Natural killer cell (primary cell): ENCODE results near the gene LDHB. TPM values are rescaled to one million over a fixed set of nuclear protein-coding genes. Genes with fewer than 3 reads are reported as not detected.

ENCODE experiments used
- ATAC-seq, 3 donors: fragments of 150-1000 bp in 2 of 3; fragments of 200-7000 bp in 1 of 3; cut with Tn5 transposase; 1 replicate in 1 of 3; 2 replicates in 2 of 3; pipeline ENCODE4 v1.10.0; 2021; ENCODE audit warnings: mild to moderate bottlenecking in 2 of 3, moderate library complexity in 2 of 3
- DNase-seq, 2 donors: peaks; one replicate each; pipeline versions ENCODE4 v3.0.0 to v3.0.0-alpha.2; 2013 to 2021; ENCODE audit warnings: mixed read lengths in 1 of 2
- H3K27ac ChIP-seq: one replicate; pipeline ENCODE4 v1.5.1; 2013; ENCODE audit warnings: mild to moderate bottlenecking, low read length
- H3K27me3 ChIP-seq: one replicate; pipeline ENCODE4 v1.6.1; 2013; ENCODE audit warnings: low read length; ENCODE audit not compliant: control insufficient read depth, insufficient read depth
- H3K36me3 ChIP-seq: one replicate; pipeline ENCODE4 v1.6.1; 2013; ENCODE audit warnings: low read length; ENCODE audit not compliant: control insufficient read depth, insufficient read depth
- H3K4me1 ChIP-seq: one replicate; pipeline ENCODE4 v1.6.1; 2013; ENCODE audit warnings: low read length; ENCODE audit not compliant: control insufficient read depth, insufficient read depth
- H3K4me3 ChIP-seq: one replicate; pipeline ENCODE4 v1.5.1; 2013; ENCODE audit warnings: low read length
- H3K9me3 ChIP-seq: one replicate; pipeline ENCODE4 v1.6.1; 2013; ENCODE audit warnings: low read length; ENCODE audit not compliant: control insufficient read depth, insufficient read depth
- H3K27ac Mint-ChIP-seq, 2 donors: one replicate each; pipeline ENCODE4 v1.8.0; 2022; ENCODE audit warnings: mild to moderate bottlenecking in 2 of 2, mixed read lengths in 2 of 2, moderate library complexity in 1 of 2
- H3K27me3 Mint-ChIP-seq, 2 donors: one replicate each; pipeline ENCODE4 v1.8.0; 2022; ENCODE audit warnings: low read depth in 2 of 2, mixed read lengths in 2 of 2
- H3K36me3 Mint-ChIP-seq: one replicate; pipeline ENCODE4 v1.8.0; 2022; ENCODE audit warnings: mixed read lengths
- H3K4me1 Mint-ChIP-seq, 2 donors: one replicate each; pipeline ENCODE4 v1.8.0; 2022; ENCODE audit warnings: mixed read lengths in 2 of 2
- H3K4me3 Mint-ChIP-seq: one replicate; pipeline ENCODE4 v1.8.0; 2022; ENCODE audit warnings: mild to moderate bottlenecking, moderate library complexity, mixed read lengths
- H3K9me3 Mint-ChIP-seq, 2 donors: one replicate each; pipeline ENCODE4 v1.8.0; 2022; ENCODE audit warnings: mixed read lengths in 2 of 2
- WGBS: methylation state at CpG from one replicate; pipeline ENCODE4 v1.1.7; 2013; ENCODE audit warnings: missing lambda C conversion rate; ENCODE audit not compliant: insufficient coverage; 5-methylcytosine and 5-hydroxymethylcytosine counted together
- intact Hi-C: fragments of 100-400 bp; cut with micrococcal nuclease; formaldehyde crosslinking; loops from one replicate; pipeline ENCODE4 v1.14.2; 2022
- total RNA-seq, 4 donors: library from RNA; stranded (reverse); fragments of 120-200 nt in 1 of 4; gene quantifications; one replicate each; pipeline versions ENCODE4 v1.2.3 to v1.2.4, GENCODE V29; 2013 to 2022
- TF ChIP-seq, protein P1 (sequence below): fragments of 200-600 bp; IDR thresholded peaks from one replicate; pipeline ENCODE4 v1.8.0; 2022; ENCODE audit warnings: antibody characterized with exemption

Gene LDHB
- 100 to 1,000 TPM; 116 to 167 (median 125) TPM for total RNA-seq
- 242 TPM for total RNA-seq (2013)

- intact Hi-C loops: no loop called here
- DNase-seq (peak; percentile 65 to 95), ATAC-seq (peak; percentile 86 to 89 (median 88))
- Histone ChIP-seq H3K36me3 (peaks cover 17% of the 10 kb centered on the region), H3K9me3 (no peaks in the 10 kb centered on the region), H3K27me3 (peaks cover 2% of the 10 kb centered on the region), H3K4me3 (peak within 1 kb of the TSS; percentile 77), H3K27ac (peak within 1 kb of the TSS; percentile 55), H3K4me1 (peaks cover 5% of the 10 kb centered on the region)
- TF ChIP-seq, protein P1, sequence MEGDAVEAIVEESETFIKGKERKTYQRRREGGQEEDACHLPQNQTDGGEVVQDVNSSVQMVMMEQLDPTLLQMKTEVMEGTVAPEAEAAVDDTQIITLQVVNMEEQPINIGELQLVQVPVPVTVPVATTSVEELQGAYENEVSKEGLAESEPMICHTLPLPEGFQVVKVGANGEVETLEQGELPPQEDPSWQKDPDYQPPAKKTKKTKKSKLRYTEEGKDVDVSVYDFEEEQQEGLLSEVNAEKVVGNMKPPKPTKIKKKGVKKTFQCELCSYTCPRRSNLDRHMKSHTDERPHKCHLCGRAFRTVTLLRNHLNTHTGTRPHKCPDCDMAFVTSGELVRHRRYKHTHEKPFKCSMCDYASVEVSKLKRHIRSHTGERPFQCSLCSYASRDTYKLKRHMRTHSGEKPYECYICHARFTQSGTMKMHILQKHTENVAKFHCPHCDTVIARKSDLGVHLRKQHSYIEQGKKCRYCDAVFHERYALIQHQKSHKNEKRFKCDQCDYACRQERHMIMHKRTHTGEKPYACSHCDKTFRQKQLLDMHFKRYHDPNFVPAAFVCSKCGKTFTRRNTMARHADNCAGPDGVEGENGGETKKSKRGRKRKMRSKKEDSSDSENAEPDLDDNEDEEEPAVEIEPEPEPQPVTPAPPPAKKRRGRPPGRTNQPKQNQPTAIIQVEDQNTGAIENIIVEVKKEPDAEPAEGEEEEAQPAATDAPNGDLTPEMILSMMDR: no peak
- no peaks in the 10 kb centered on the region for H3K9me3 Mint-ChIP-seq
- H3K4me3 Mint-ChIP-seq: peak within 1 kb of the TSS; percentile 99
- peaks cover 35 to 37% of the 10 kb centered on the region in 2 donors for H3K4me1 Mint-ChIP-seq
- H3K27me3 Mint-ChIP-seq: peaks cover 0 to 3% of the 10 kb centered on the region in 2 donors
- under 1% methylated on average over 39 of the region's 41 CpGs for WGBS
- H3K27ac Mint-ChIP-seq: peak within 1 kb of the TSS; percentile 88 to 95
- no peaks in the 10 kb centered on the region for H3K36me3 Mint-ChIP-seq
Measured at GRCh38 chr12:21657326-21658077, at the start of gene LDHB. Gene LDHB, minus strand, starts transcription at chr12:21657842. Its CDS starts 3,171 bp downstream, at chr12:21654671.

- Mint-ChIP-seq H3K36me3 (no peaks in the 10 kb centered on the region), H3K27ac (no peak overlapping the region), H3K4me3 (no peak overlapping the region), H3K27me3 (peaks cover 0 to 15% of the 10 kb centered on the region in 2 donors), H3K4me1 (no peaks in the 10 kb centered on the region), H3K9me3 (no peaks in the 10 kb centered on the region)
- no peak overlapping the region for H3K27ac ChIP-seq
- H3K36me3 ChIP-seq: no peaks in the 10 kb centered on the region
- TF ChIP-seq, protein P1: no peak
- no peaks in the 10 kb centered on the region for H3K27me3 ChIP-seq
- H3K4me1 ChIP-seq: no peaks in the 10 kb centered on the region
- H3K9me3 ChIP-seq: no peaks in the 10 kb centered on the region
- DNase-seq: no peak
- H3K4me3 ChIP-seq: no peak overlapping the region
- ATAC-seq: no peak
- 100% methylated on average over 2 of the region's 4 CpGs for WGBS
- intact Hi-C loops: no loop called here
Measured at GRCh38 chr12:21704847-21705246, 47.2 kb upstream of the LDHB start.

GRCh38 chr12:21699851-21700250 is 42.2 kb upstream of the LDHB start:
- no peak overlapping the region for H3K27ac ChIP-seq
- H3K9me3 ChIP-seq: no peaks in the 10 kb centered on the region
- ATAC-seq (no peak), DNase-seq (no peak)
- H3K4me1 ChIP-seq: no peaks in the 10 kb centered on the region
- Mint-ChIP-seq H3K9me3 (no peaks in the 10 kb centered on the region), H3K27ac (no peak overlapping the region), H3K4me1 (peaks cover 4 to 5% of the 10 kb centered on the region in 2 donors), H3K36me3 (no peaks in the 10 kb centered on the region), H3K4me3 (no peak overlapping the region), H3K27me3 (peaks cover 0 to 7% of the 10 kb centered on the region in 2 donors)
- H3K27me3 ChIP-seq: no peaks in the 10 kb centered on the region
- H3K36me3 ChIP-seq: no peaks in the 10 kb centered on the region
- TF ChIP-seq, protein P1: no peak
- H3K4me3 ChIP-seq: no peak overlapping the region
- intact Hi-C loops: loop anchor here (5.0 kb wide), 1 partner anchor 742 kb away; no protein-coding TSS in a partner anchor
